Astrocyte (in vitro differentiated cells and primary cell): ENCODE measurements around the gene LSM12. TPM values are rescaled to one million over a fixed set of nuclear protein-coding genes. Genes with fewer than 3 reads are reported as not detected.

ENCODE experiments used
- DNase-seq: peaks from one replicate; pipeline ENCODE4 v3.0.0-alpha.2; 2010; ENCODE audit warnings: low read depth
- FAIRE-seq: peaks from 2 replicates; lab custom pipeline; 2011; peaks lifted over from hg19 to GRCh38; lab: Jason Lieb, UNC
- H2AFZ ChIP-seq: 2 replicates; pipeline ENCODE4 v1.6.0; 2012; ENCODE audit warnings: low read depth, low read length, inconsistent platforms
- H3K27ac ChIP-seq: 2 replicates; pipeline ENCODE4 v1.5.1; 2011; ENCODE audit warnings: low read depth, low read length, inconsistent platforms
- H3K27me3 ChIP-seq: 2 replicates; pipeline ENCODE4 v1.6.0; 2011; ENCODE audit warnings: low read length, inconsistent platforms; ENCODE audit not compliant: insufficient read depth
- H3K36me3 ChIP-seq: 2 replicates; pipeline ENCODE4 v1.5.1; 2011; ENCODE audit warnings: low read length, inconsistent platforms; ENCODE audit not compliant: insufficient read depth
- H3K4me1 ChIP-seq: 2 replicates; pipeline ENCODE4 v1.5.1; 2011; ENCODE audit warnings: low read length, inconsistent platforms; ENCODE audit not compliant: insufficient read depth
- H3K4me2 ChIP-seq: 2 replicates; pipeline ENCODE4 v1.6.0; 2012; ENCODE audit warnings: low read length, inconsistent platforms
- H3K4me3 ChIP-seq: 2 replicates; pipeline ENCODE4 v1.5.1; 2011; ENCODE audit warnings: low read depth, mild to moderate bottlenecking, low read length, inconsistent platforms; ENCODE audit not compliant: insufficient read depth
- H3K79me2 ChIP-seq: 2 replicates; pipeline ENCODE4 v1.6.0; 2012; ENCODE audit warnings: mild to moderate bottlenecking, low read length, inconsistent platforms; ENCODE audit not compliant: insufficient read depth
- H3K9ac ChIP-seq: 2 replicates; pipeline ENCODE4 v1.6.0; 2012; ENCODE audit warnings: mild to moderate bottlenecking, low read length, inconsistent platforms
- H3K9me3 ChIP-seq: 2 replicates; pipeline ENCODE4 v1.5.1; 2012; ENCODE audit warnings: low read depth, mild to moderate bottlenecking, low read length, inconsistent platforms; ENCODE audit not compliant: insufficient read depth
- H4K20me1 ChIP-seq: 2 replicates; pipeline ENCODE4 v1.6.0; 2012; ENCODE audit warnings: low read length, inconsistent platforms; ENCODE audit not compliant: insufficient read depth
- H3K27ac Mint-ChIP-seq: one replicate; pipeline ENCODE4 v1.8.0; 2021; ENCODE audit warnings: mild to moderate bottlenecking, mixed read lengths; ENCODE audit not compliant: unreplicated experiment
- H3K27me3 Mint-ChIP-seq: one replicate; pipeline ENCODE4 v1.8.0; 2021; ENCODE audit warnings: low read depth, mixed read lengths; ENCODE audit not compliant: unreplicated experiment
- H3K36me3 Mint-ChIP-seq: one replicate; pipeline ENCODE4 v1.8.0; 2021; ENCODE audit warnings: low read depth, mixed read lengths; ENCODE audit not compliant: unreplicated experiment
- H3K4me1 Mint-ChIP-seq: one replicate; pipeline ENCODE4 v1.8.0; 2021; ENCODE audit warnings: low read depth, mixed read lengths; ENCODE audit not compliant: unreplicated experiment
- H3K4me3 Mint-ChIP-seq: one replicate; pipeline ENCODE4 v1.8.0; 2021; ENCODE audit warnings: mild to moderate bottlenecking, moderate library complexity, mixed read lengths; ENCODE audit not compliant: unreplicated experiment
- H3K9me3 Mint-ChIP-seq: one replicate; pipeline ENCODE4 v1.8.0; 2021; ENCODE audit warnings: mild to moderate bottlenecking, mixed read lengths; ENCODE audit not compliant: unreplicated experiment
- CTCF ChIP-seq: IDR thresholded peaks from 2 replicates; pipeline ENCODE4 v1.5.1; 2011; ENCODE audit warnings: low read depth, mild to moderate bottlenecking, inconsistent platforms, low read length, moderate library complexity; ENCODE audit not compliant: insufficient read depth
- EZH2 ChIP-seq: IDR thresholded peaks from 2 replicates; pipeline ENCODE4 v1.6.1; 2012; ENCODE audit warnings: mild to moderate bottlenecking, low read length, inconsistent platforms; ENCODE audit not compliant: insufficient read depth
- total RNA-seq: library from RNA; stranded (reverse); gene quantifications from 2 replicates; pipeline ENCODE4 v1.2.1, GENCODE V29; 2021

The LSM12 gene
- total RNA-seq, 1 donor from 2014 or later: 90.5 TPM

- Histone ChIP-seq H3K4me1 (no peaks in the 10 kb centered on the region), H3K9ac (no peak overlapping the region), H3K9me3 (no peaks in the 10 kb centered on the region), H2AFZ (no peak overlapping the region), H4K20me1 (peaks cover 5% of the 10 kb centered on the region), H3K4me2 (no peak overlapping the region), H3K79me2 (no peaks in the 10 kb centered on the region), H3K27me3 (peaks cover 45% of the 10 kb centered on the region), H3K4me3 (no peak overlapping the region), H3K27ac (no peak overlapping the region), H3K36me3 (no peaks in the 10 kb centered on the region)
- no peak overlapping the region for H3K4me3 Mint-ChIP-seq
- H3K4me1 Mint-ChIP-seq: no peaks in the 10 kb centered on the region
- no peak overlapping the region for H3K27ac Mint-ChIP-seq
- peaks cover 58% of the 10 kb centered on the region for H3K27me3 Mint-ChIP-seq
- TF ChIP-seq EZH2 (no peak), CTCF (no peak)
- no peaks in the 10 kb centered on the region for H3K36me3 Mint-ChIP-seq
- no peak for DNase-seq
- peaks cover 4% of the 10 kb centered on the region for H3K9me3 Mint-ChIP-seq
- no peak for FAIRE-seq
Observed at GRCh38 chr17:43986225-43986981, 80.1 kb downstream of the LSM12 start.

GRCh38 chr17:43984521-43984920 lies 82.0 kb downstream of the LSM12 start:
- Mint-ChIP-seq H3K9me3 (peaks cover 4% of the 10 kb centered on the region), H3K27ac (no peak overlapping the region), H3K4me1 (no peaks in the 10 kb centered on the region), H3K36me3 (no peaks in the 10 kb centered on the region), H3K4me3 (no peak overlapping the region), H3K27me3 (peaks cover 66% of the 10 kb centered on the region)
- peak overlapping the region; percentile 39 for H3K4me3 ChIP-seq
- no peaks in the 10 kb centered on the region for H3K79me2 ChIP-seq
- H3K4me2 ChIP-seq: peak overlapping the region; percentile 83
- no peaks in the 10 kb centered on the region for H3K36me3 ChIP-seq
- no peaks in the 10 kb centered on the region for H3K9me3 ChIP-seq
- H2AFZ ChIP-seq: no peak overlapping the region
- FAIRE-seq (no peak), DNase-seq (no peak)
- no peak overlapping the region for H3K9ac ChIP-seq
- H3K27me3 ChIP-seq: peaks cover 53% of the 10 kb centered on the region
- no peak overlapping the region for H3K27ac ChIP-seq
- H3K4me1 ChIP-seq: no peaks in the 10 kb centered on the region
- TF ChIP-seq EZH2: no peak
- no peak for TF ChIP-seq CTCF
- H4K20me1 ChIP-seq: peaks cover 5% of the 10 kb centered on the region

Other genes starting within 250 kb of the LSM12 start
- gene MPP3, start 233.5 kb downstream of the LSM12 start, total RNA-seq: 5.9 and 6.5 TPM in 2 replicates
- gene CD300LG, start 219.5 kb downstream of the LSM12 start, total RNA-seq: not detected in 2 replicates
- gene MPP2, start 159.1 kb downstream of the LSM12 start, total RNA-seq: 7.6 and 8.0 TPM in 2 replicates
- gene PPY, start 124.2 kb downstream of the LSM12 start, total RNA-seq: not detected in 2 replicates
- gene PYY, start 112.7 kb downstream of the LSM12 start, total RNA-seq: not detected in 2 replicates
- gene NAGS, start 62.0 kb downstream of the LSM12 start, total RNA-seq: 0.91 and 1.0 TPM in 2 replicates
- gene TMEM101, start 51.7 kb downstream of the LSM12 start, total RNA-seq: 17.1 and 21.8 TPM in 2 replicates
- 94.5 and 98.5 TPM in 2 replicates for gene G6PC3, start 4.1 kb upstream of the LSM12 start, total RNA-seq
- 18.7 and 21.6 TPM in 2 replicates for gene HDAC5, start 57.0 kb upstream of the LSM12 start, total RNA-seq
- gene HROB, start 75.3 kb upstream of the LSM12 start, total RNA-seq: 1.6 and 2.3 TPM in 2 replicates
- gene ASB16, start 104.0 kb upstream of the LSM12 start, total RNA-seq: not detected in 2 replicates
- gene TMUB2, start 120.3 kb upstream of the LSM12 start, total RNA-seq: 28.2 and 28.8 TPM in 2 replicates
- 87.0 and 96.0 TPM in 2 replicates for gene ATXN7L3, start 133.2 kb upstream of the LSM12 start, total RNA-seq
- 43.2 and 48.0 TPM in 2 replicates for gene UBTF, start 153.0 kb upstream of the LSM12 start, total RNA-seq
- gene SLC4A1, start 201.5 kb upstream of the LSM12 start, total RNA-seq: not detected in 2 replicates
- 2.0 and 3.4 TPM in 2 replicates for gene RUNDC3A, start 241.9 kb upstream of the LSM12 start, total RNA-seq